GM18502 (cell line): ENCODE measurements around the gene XXYLT1.

Experiments used
- ATAC-seq: cut with Tn5 transposase; IDR thresholded peaks from one replicate; pipeline ENCODE4 v1.9.1; 2021; ENCODE audit warnings: mild to moderate bottlenecking; ENCODE audit not compliant: unreplicated experiment, poor library complexity

The XXYLT1 gene

GRCh38 chr3:195253923-195254432, 17.0 kb downstream of the XXYLT1 start:
- ATAC-seq, result no peak

- ATAC-seq, result no peak
These were observed 19.5 kb downstream of the XXYLT1 start for GRCh38 chr3:195251336-195252065.

DNA sequence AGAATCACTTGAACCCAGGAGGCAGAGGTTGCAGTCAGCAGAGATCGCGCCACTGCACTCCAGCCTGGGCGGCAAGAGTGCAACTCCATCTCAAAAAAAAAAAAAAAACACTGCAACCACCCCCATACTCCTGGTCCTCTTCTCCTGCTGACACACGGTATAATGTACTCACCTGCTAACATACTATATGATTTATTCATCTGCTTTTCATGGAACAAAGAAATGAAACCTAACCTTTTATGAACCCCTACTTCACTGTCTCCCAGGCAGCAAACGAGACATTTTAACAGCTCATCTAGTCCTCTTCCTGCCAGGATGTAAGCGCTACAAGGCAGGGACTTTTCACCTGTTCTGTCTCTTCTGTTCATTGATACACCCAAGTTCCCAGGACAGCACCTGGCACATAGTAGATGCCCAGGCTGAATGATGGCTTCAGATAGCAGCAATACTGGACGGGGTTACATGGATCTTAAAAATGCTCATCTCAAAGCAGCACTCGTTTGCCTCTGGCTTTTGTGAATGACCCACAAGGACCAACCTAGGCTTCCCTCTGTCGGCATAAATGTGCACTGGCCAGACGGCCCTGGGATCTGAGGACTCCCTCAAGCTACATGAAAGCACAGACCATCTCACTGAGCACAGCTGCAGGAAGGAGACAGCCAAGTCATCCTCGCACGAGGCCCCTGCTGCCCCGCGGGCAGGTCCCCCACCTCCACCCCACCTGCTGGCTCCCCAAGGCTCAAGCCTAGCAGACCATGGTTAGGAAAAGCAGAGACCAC, 20.3 kb downstream of the XXYLT1 start:
- no peak for ATAC-seq

DNA sequence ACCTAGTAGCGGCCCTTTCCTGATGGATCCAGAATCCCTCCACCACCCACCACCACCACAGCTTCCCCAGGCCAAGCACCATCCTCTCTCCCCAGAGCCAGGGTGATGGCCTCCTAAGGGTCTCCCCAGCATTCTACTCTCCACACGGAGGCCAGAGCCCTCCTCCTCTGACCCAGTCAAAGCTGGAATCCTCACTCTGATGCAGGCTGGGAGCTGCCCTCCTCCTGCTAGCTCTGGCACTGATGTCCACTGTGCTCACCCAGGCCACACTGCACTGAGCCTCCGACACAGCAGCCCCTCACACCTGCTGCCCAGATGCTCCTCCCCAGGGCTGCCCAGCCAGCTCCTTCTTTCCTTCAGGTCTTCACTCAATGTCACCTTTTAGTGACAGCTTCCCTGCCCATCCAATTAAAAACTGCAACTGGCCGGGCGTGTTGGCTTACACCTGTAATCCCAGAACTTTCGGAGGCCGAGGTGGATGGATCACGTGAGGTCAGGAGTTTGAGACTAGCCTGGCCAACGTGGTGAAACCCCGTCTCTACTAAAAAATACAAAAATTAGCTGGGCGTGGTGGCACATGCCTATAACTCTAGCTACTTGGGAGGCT, 21.0 kb downstream of the XXYLT1 start:
- ATAC-seq, result no peak

DNA sequence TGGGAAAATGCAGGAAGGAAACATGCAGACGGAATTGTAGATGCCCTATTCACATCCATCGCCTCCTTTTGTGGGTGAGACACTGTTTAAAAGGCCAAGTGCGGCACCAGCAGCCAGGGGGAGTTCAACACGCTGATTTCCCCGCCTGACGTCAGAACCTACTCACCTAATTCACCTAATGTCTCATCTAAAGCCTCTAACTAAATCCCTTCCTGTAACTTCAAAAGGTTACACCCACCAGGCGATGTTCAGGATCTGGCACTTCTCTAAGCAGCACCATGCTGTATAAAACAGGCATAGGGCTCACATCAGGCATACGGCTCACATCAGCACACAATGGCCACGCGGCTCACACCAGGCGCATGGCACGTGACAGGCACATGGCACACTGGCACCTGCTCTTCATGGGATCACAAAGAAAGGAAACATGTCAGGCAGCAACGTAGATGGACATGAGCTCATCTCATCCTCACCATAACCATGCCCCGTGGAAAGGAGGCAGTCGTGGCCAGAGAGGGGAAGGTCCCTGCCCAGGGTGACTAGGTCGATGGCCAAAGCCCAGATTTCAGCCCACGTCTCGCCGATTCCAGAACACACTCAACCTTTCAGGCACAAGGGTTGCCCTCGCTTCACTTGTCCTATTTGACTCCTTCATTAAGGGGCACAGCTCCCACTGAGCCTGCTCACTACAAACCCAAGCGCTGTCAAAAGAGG, 21.7 kb downstream of the XXYLT1 start:
- no peak for ATAC-seq

DNA sequence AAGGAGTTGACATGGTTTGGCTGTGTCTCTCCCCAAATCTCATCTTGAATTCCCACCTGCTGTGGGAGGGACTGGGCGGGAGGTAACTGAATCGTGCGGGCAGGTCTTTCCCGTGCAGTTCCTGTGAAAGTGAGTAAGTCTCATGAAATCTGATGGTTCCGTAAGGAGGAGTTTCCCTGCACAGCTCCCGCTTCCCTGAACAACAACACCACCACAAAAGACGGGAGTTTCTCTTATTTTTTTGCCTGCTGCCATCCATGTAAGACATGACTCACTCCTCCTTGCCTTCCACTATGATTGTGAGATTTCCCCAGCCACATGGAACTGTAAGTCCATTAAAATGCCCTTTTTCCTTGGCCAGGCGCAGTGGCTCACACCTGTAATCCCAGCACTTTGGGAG, 22.7 kb downstream of the XXYLT1 start:
- no peak for ATAC-seq

DNA sequence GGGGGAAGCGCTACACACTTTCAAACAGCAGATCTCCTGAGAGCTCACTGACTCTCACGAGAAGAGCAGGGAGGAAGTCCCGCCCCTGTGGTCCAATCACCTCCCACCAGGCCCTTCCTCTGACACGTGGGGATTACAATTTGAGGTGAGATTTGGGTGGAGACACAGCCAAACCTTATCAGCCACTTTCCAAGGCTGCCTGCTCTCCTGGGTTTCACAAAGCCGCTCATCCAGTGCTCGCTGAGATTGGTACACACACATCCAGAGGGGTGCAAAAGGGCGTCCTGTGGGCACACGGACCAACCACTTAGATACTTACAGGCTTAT, 23.1 kb downstream of the XXYLT1 start:
- no peak for ATAC-seq

- ATAC-seq, result no peak
These were observed 23.7 kb downstream of the XXYLT1 start for GRCh38 chr3:195247086-195247862.

- ATAC-seq, result no peak
These were observed 24.4 kb downstream of the XXYLT1 start for GRCh38 chr3:195246581-195246995.

GRCh38 chr3:195245531-195245951, 25.4 kb downstream of the XXYLT1 start:
- ATAC-seq, result no peak

- ATAC-seq, result no peak
These were observed 29.2 kb downstream of the XXYLT1 start for GRCh38 chr3:195241592-195242355.

DNA sequence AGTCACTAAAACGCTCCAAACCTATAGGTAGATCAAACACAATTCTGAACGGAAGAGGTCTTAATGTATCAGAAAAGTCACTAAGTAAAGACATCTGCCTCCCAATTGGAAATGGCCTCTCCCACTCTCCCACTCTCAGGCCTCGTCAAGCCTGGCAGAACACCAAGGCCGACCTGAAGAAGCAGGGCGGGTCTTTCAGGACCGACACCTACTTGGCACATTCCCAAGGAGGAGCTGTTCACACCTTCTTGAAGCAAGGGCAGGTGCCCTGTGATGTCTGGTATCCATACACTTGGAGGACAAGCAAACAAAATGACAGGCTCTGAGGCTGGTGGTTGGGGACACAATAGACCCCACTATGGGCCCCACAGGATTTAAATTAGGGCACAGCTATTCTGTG, 30.0 kb downstream of the XXYLT1 start:
- no peak for ATAC-seq

DNA sequence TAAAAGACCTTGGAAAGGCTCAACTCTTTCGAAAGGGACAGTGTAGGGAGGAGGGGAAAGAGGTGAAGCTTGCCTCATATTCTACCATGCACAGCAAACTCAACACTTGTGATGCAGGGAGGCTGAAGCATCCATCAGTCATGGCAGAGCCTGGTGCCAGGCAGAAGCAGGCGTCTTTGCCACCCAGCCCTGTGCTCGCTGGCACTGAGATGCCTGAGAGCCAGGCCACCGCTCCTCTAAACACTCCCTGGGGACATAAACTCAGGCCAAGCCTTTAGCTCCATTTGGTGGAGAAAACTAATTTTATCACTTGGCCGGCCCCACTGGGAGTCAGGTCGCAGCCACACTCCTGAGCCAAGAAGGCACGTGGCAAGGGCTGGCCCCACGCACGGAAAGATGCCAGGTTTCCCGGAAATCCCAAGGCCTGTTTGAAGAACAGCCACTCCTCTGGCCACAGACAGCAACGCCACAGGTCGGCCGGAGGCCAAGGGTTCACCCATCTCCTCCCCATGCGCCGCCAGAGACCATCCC, 30.7 kb downstream of the XXYLT1 start:
- no peak for ATAC-seq

DNA sequence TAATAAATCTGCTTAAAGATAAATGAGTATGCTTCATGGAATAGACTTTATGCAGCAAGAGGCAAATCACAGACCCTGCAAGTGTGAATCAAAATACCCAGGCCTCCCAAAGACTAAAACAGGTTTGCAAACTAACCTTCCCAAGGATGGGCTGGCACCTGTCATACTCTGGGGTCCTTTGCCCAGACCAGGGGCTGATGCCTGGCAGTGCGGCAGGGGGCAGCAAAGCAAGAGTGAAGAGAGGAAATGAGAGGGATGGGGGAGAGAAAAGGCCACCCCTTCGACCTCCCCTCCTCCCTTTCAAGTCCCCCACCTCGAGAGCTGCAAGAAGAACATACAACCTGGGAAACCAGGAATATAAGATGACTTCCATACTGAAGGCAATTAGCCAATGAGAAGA, 31.8 kb downstream of the XXYLT1 start:
- ATAC-seq, result no peak

DNA sequence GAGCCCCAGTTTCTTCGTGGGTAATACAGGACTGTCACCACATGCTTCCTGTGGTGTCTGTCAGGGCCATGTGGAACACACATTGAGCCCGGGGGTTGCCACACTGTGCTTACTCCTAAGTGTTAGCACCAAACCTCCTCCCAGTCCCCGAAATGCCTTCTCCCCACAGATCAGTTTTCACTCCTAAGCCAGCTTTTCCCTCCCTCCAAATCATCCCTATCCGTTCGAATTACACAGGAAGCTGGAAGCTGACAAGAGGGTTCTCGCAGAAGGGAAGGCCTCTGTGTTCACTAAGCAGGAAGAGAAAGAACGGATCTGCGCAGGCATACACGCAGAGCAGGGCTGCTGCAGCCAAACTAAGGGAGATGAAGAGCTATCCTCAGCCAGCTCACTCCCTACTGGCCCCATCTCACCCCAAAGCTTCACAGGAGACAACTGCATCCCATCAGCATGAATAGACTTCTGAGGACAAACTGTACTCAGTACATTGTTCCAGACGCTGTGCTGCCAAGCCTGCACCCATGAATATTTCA, 32.3 kb downstream of the XXYLT1 start:
- ATAC-seq, result no peak

DNA sequence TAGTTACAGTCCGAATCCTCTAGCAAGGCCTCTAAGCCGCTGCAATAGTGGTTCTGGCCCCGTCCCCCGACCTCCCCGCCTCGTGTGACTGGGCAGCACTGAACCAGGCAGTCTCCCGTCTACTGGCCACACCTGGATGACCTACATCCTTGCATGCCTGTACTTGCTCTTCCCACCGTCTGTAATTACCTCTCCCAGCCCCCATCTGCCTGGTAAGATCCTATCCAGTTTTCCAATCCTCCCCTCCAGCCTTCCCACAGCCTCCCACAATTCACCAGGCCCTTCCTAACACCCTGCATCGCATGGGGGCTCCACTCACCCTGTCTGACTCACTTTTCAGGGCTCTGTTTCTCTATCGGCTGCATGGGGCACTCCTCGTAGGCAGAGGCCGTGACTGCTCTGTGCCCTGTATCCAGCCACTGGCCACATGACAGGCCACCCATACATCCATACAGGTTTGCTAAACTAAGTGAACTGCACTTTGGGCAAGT, 32.8 kb downstream of the XXYLT1 start:
- ATAC-seq, result no peak

GRCh38 chr3:195236801-195237570, 34.0 kb downstream of the XXYLT1 start:
- ATAC-seq, result no peak
